ENCODE data around the gene SLC5A12. TPM values are rescaled to one million over a fixed set of nuclear protein-coding genes. Genes with fewer than 3 reads are reported as not detected.

SLC5A12 gene
- total RNA-seq, 1 experiment from 2014 or later = not detected

GRCh38 chr11:26734691-26735090 is 12.8 kb upstream of the SLC5A12 start:
- CTCF ChIA-PET = no interaction called here
- TF ChIP-seq, protein P1, sequence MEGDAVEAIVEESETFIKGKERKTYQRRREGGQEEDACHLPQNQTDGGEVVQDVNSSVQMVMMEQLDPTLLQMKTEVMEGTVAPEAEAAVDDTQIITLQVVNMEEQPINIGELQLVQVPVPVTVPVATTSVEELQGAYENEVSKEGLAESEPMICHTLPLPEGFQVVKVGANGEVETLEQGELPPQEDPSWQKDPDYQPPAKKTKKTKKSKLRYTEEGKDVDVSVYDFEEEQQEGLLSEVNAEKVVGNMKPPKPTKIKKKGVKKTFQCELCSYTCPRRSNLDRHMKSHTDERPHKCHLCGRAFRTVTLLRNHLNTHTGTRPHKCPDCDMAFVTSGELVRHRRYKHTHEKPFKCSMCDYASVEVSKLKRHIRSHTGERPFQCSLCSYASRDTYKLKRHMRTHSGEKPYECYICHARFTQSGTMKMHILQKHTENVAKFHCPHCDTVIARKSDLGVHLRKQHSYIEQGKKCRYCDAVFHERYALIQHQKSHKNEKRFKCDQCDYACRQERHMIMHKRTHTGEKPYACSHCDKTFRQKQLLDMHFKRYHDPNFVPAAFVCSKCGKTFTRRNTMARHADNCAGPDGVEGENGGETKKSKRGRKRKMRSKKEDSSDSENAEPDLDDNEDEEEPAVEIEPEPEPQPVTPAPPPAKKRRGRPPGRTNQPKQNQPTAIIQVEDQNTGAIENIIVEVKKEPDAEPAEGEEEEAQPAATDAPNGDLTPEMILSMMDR (IDR thresholded peaks at IDR 0.05; ENCODE audit: unreplicated experiment) = no peak
- no peaks in the 10 kb centered on the region for H3K27me3 Mint-ChIP-seq (ENCODE audit: unreplicated experiment)
- H3K27ac Mint-ChIP-seq (ENCODE audit: unreplicated experiment) = no peak overlapping the region
- no peaks in the 10 kb centered on the region for H3K36me3 Mint-ChIP-seq (ENCODE audit: insufficient read depth, unreplicated experiment)
- no TSS peak for BruUV-seq (replicated peaks)
- H3K4me3 Mint-ChIP-seq (ENCODE audit: low read depth, unreplicated experiment) = no peak overlapping the region
- intact Hi-C loops (cut with micrococcal nuclease; ENCODE audit: unreplicated experiment) = no loop called here
- DNase-seq = no peak
- H3K4me1 Mint-ChIP-seq (ENCODE audit: low read depth, unreplicated experiment) = no peaks in the 10 kb centered on the region
- H3K9me3 Mint-ChIP-seq (ENCODE audit: low read depth, unreplicated experiment) = peaks cover 3% of the 10 kb centered on the region

- CTCF ChIA-PET = no interaction called here
- BruUV-seq (replicated peaks) = no TSS peak
- peaks cover 3% of the 10 kb centered on the region for H3K9me3 Mint-ChIP-seq (ENCODE audit: low read depth, unreplicated experiment)
Observed at GRCh38 chr11:26731084-26731456, 9.2 kb upstream of the SLC5A12 start.

DNA sequence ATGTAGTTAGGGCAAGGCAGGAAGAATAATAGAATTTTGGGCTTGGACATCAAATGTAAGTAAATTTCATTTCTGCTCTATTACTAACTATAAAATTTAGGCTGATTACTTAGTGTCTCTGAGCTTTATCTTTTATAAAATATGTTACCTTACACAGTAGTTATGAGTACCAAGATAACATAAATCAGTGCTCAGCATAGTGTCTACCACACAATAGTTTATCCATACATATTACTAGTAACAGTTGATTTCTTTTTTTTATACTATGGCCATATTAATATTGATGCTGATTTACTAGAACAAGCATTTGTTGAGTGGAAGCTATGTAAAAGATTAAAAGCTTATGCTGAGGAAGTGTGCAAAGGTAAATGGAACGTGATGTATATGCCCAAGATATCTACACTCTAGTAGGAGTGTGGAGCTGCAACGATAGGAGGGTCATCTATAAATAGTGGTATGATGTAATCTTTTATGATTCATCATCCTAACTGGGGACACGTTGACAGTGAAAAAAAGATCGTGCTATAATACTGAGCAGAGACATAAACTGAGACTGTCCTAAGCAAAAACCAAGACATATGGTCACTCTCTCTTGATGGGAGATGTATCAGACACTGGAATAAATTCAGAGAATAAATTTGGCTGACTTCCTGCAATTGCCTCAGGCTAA is 8.7 kb upstream of the SLC5A12 start:
- BruUV-seq (replicated peaks) = no TSS peak
- intact Hi-C loops (cut with micrococcal nuclease; ENCODE audit: unreplicated experiment) = no loop called here
- Mint-ChIP-seq H3K36me3 (ENCODE audit: insufficient read depth, unreplicated experiment) (no peaks in the 10 kb centered on the region), H3K9me3 (ENCODE audit: low read depth, unreplicated experiment) (peaks cover 3% of the 10 kb centered on the region), H3K27ac (ENCODE audit: unreplicated experiment) (no peak overlapping the region), H3K4me1 (ENCODE audit: low read depth, unreplicated experiment) (no peaks in the 10 kb centered on the region), H3K4me3 (ENCODE audit: low read depth, unreplicated experiment) (no peak overlapping the region), H3K27me3 (ENCODE audit: unreplicated experiment) (no peaks in the 10 kb centered on the region)
- no peak for DNase-seq
- CTCF ChIA-PET = no interaction called here
- TF ChIP-seq, protein P1 (IDR thresholded peaks at IDR 0.05; ENCODE audit: unreplicated experiment) = no peak

More at GRCh38 chr11:26731084-26731456, 9.2 kb upstream of the SLC5A12 start:
- Mint-ChIP-seq H3K4me1 (ENCODE audit: low read depth, unreplicated experiment) (no peaks in the 10 kb centered on the region), H3K27me3 (ENCODE audit: unreplicated experiment) (no peaks in the 10 kb centered on the region), H3K27ac (ENCODE audit: unreplicated experiment) (no peak overlapping the region), H3K4me3 (ENCODE audit: low read depth, unreplicated experiment) (no peak overlapping the region), H3K36me3 (ENCODE audit: insufficient read depth, unreplicated experiment) (no peaks in the 10 kb centered on the region)
- intact Hi-C loops (cut with micrococcal nuclease; ENCODE audit: unreplicated experiment) = no loop called here
- DNase-seq = no peak
- TF ChIP-seq, protein P1 (IDR thresholded peaks at IDR 0.05; ENCODE audit: unreplicated experiment) = no peak

DNA sequence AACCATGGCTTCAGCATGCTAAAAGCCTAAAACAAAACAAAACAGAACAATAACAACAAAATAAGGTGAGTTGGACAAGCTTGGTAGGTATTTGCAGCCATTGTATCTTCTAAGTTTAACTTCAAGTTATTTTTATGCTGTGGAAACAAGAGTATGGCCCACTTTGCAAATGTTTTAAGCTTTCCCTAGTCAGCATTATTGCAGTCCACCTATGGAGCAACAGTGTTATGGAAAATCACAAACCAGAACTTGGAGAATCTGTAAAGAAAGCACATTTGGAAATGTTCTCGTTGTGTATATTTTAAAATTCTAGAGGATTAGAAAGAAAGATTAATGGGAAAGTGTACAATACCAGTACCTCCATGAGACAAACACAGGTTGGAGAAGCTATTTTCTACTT is 7.4 kb upstream of the SLC5A12 start:
- no peak overlapping the region for H3K27ac Mint-ChIP-seq (ENCODE audit: unreplicated experiment)

More for the DNA sequence above, 7.4 kb upstream of the SLC5A12 start:
- TF ChIP-seq, protein P1 (IDR thresholded peaks at IDR 0.05; ENCODE audit: unreplicated experiment) = no peak
- Mint-ChIP-seq H3K4me3 (ENCODE audit: low read depth, unreplicated experiment) (no peak overlapping the region), H3K36me3 (ENCODE audit: insufficient read depth, unreplicated experiment) (no peaks in the 10 kb centered on the region), H3K4me1 (ENCODE audit: low read depth, unreplicated experiment) (no peaks in the 10 kb centered on the region), H3K9me3 (ENCODE audit: low read depth, unreplicated experiment) (peaks cover 3% of the 10 kb centered on the region), H3K27me3 (ENCODE audit: unreplicated experiment) (no peaks in the 10 kb centered on the region)
- CTCF ChIA-PET = no interaction called here
- no TSS peak for BruUV-seq (replicated peaks)
- no peak for DNase-seq
- intact Hi-C loops (cut with micrococcal nuclease; ENCODE audit: unreplicated experiment) = no loop called here
